HCT116 (cell line): ENCODE measurements around the gene RELCH.

Experiments
- EGR1 ChIP-seq: IDR thresholded peaks from 2 replicates; pipeline ENCODE4 v1.6.1; 2012; ENCODE audit warnings: low read depth
- POLR2AphosphoS5 ChIP-seq: IDR thresholded peaks from 2 replicates; pipeline ENCODE4 v1.6.1; 2011; ENCODE audit warnings: mild to moderate bottlenecking, low read depth, low read length, moderate library complexity

- TF ChIP-seq EGR1 = no peak
- no peak for TF ChIP-seq POLR2AphosphoS5
Observed at GRCh38 chr18:62157843-62158242, 29.2 kb upstream of the RELCH start.
